Measurements from ENCODE around the gene PDILT.

- no peak for TF ChIP-seq CTCF (IDR thresholded peaks at IDR 0.05; ENCODE audit: low read length)
- TF ChIP-seq EZH2 (IDR thresholded peaks at IDR 0.05; ENCODE audit: borderline replicate concordance, low read length): no peak
Observed at GRCh38 chr16:20410121-20410723, 5.7 kb upstream of the PDILT start.

All from OCI-LY1 (cell line).